Neural cell (in vitro differentiated cells): ENCODE results near the gene S100B. TPM values are rescaled to one million over a fixed set of nuclear protein-coding genes. Genes with fewer than 3 reads are reported as not detected.

Source experiments
- H2AFZ ChIP-seq: fragments of 200-600, 300-800 bp; sonication (generic), shearing (Covaris generic); 2 replicates; pipeline ENCODE4 v1.6.0; 2014; ENCODE audit warnings: low read depth, mild to moderate bottlenecking, antibody characterized with exemption, low read length, moderate library complexity
- H3F3A ChIP-seq: fragments of 200-600 bp; shearing (Covaris generic); 2 replicates; pipeline ENCODE4 v1.6.1; 2016; ENCODE audit warnings: mild to moderate bottlenecking, moderate library complexity, mixed read lengths, antibody characterized with exemption, low read length; ENCODE audit not compliant: insufficient read depth, poor library complexity, severe bottlenecking
- H3K27ac ChIP-seq: fragments of 200-600, 300-800 bp; sonication (generic), shearing (Covaris generic); 2 replicates; pipeline ENCODE4 v1.5.1; 2014; ENCODE audit warnings: mild to moderate bottlenecking, low read length, moderate library complexity
- H3K27me3 ChIP-seq: fragments of 300-800, 200-600 bp; sonication (generic), shearing (Covaris generic); 2 replicates; pipeline ENCODE4 v1.6.0; 2014; ENCODE audit warnings: mild to moderate bottlenecking, low read depth, low read length, moderate library complexity; ENCODE audit not compliant: insufficient read depth
- H3K36me3 ChIP-seq: fragments of 300-800, 200-600 bp; sonication (generic), shearing (Covaris generic); 2 replicates; pipeline ENCODE4 v1.5.1; 2014; ENCODE audit warnings: mild to moderate bottlenecking, antibody characterized with exemption, low read length, moderate library complexity; ENCODE audit not compliant: insufficient read depth
- H3K4me2 ChIP-seq: fragments of 300-800, 200-600 bp; sonication (generic), shearing (Covaris generic); 2 replicates; pipeline ENCODE4 v1.6.0; 2014; ENCODE audit warnings: mild to moderate bottlenecking, low read length
- H3K4me3 ChIP-seq: fragments of 300-800, 200-600 bp; sonication (generic), shearing (Covaris generic); 2 replicates; pipeline ENCODE4 v1.5.1; 2014; ENCODE audit warnings: mild to moderate bottlenecking, low read length, moderate library complexity
- H3K79me2 ChIP-seq: fragments of 200-600 bp; shearing (Covaris generic); replicated peaks from 2 replicates; pipeline ENCODE4 v1.6.0; 2014; ENCODE audit warnings: mild to moderate bottlenecking, low read length, moderate library complexity; ENCODE audit not compliant: insufficient read depth
- H3K9ac ChIP-seq: fragments of 300-800, 200-600 bp; sonication (generic), shearing (Covaris generic); 2 replicates; pipeline ENCODE4 v1.6.1; 2016; ENCODE audit warnings: mild to moderate bottlenecking, low read length, mixed read lengths
- H3K9me2 ChIP-seq: fragments of 200-600 bp; shearing (Covaris generic); 2 replicates; pipeline ENCODE4 v1.6.1; 2016; ENCODE audit warnings: mild to moderate bottlenecking, low read length, mixed read lengths; ENCODE audit not compliant: insufficient read depth
- H3K9me3 ChIP-seq: fragments of 200-600, 300-800 bp; sonication (generic), shearing (Covaris generic); 2 replicates; pipeline ENCODE4 v1.6.1; 2016; ENCODE audit warnings: mild to moderate bottlenecking, mixed run types, low read length, moderate library complexity, mixed read lengths
- H4K20me1 ChIP-seq: fragments of 200-600 bp; shearing (Covaris generic); 2 replicates; pipeline ENCODE4 v1.6.1; 2016; ENCODE audit warnings: mild to moderate bottlenecking, mixed run types; ENCODE audit not compliant: insufficient read depth
- EP300 ChIP-seq: fragments of 450-650 bp; conservative IDR thresholded peaks from 2 replicates; pipeline ENCODE4 v1.6.1; 2014; ENCODE audit warnings: antibody characterized with exemption, mild to moderate bottlenecking, moderate library complexity; ENCODE audit not compliant: poor library complexity, severe bottlenecking
- EZH2 ChIP-seq: fragments of 200-600, 300-800 bp; shearing (Covaris generic), sonication (generic); IDR thresholded peaks from 2 replicates; pipeline ENCODE4 v1.6.1; 2014; ENCODE audit warnings: antibody characterized with exemption, low read length, borderline replicate concordance, mild to moderate bottlenecking; ENCODE audit not compliant: insufficient read depth, poor library complexity, severe bottlenecking
- MXI1 ChIP-seq: fragments of 450-650 bp; conservative IDR thresholded peaks from 2 replicates; pipeline ENCODE4 v1.6.1; 2014; ENCODE audit warnings: antibody characterized with exemption, mild to moderate bottlenecking; ENCODE audit not compliant: poor library complexity, severe bottlenecking
- POLR2AphosphoS5 ChIP-seq: IDR thresholded peaks from 2 replicates; pipeline ENCODE4 v1.6.1; 2012
- RAD21 ChIP-seq: fragments of 450-650 bp; conservative IDR thresholded peaks from 2 replicates; pipeline ENCODE4 v1.6.1; 2014; ENCODE audit warnings: antibody characterized with exemption, mild to moderate bottlenecking, moderate library complexity
- SMC3 ChIP-seq: fragments of 450-650 bp; conservative IDR thresholded peaks from 2 replicates; pipeline ENCODE4 v1.6.1; 2014; ENCODE audit warnings: antibody characterized with exemption, mild to moderate bottlenecking, moderate library complexity; ENCODE audit not compliant: poor library complexity
- TAF1 ChIP-seq: IDR thresholded peaks from 2 replicates; pipeline ENCODE4 v1.6.1; 2012; ENCODE audit warnings: low read depth
- polyA plus RNA-seq: library from polyadenylated mRNA; depleted of rRNA; stranded (reverse); fragments of >200 nt; gene quantifications from 2 replicates; pipeline ENCODE4 v1.2.3, GENCODE V29; 2014
- TF ChIP-seq, protein P1 (sequence below): fragments of 450-650 bp; IDR thresholded peaks from 2 replicates; pipeline ENCODE4 v1.5.1; 2014; ENCODE audit warnings: antibody characterized with exemption, mild to moderate bottlenecking, moderate library complexity; ENCODE audit not compliant: poor library complexity, severe bottlenecking
- TF ChIP-seq, protein P2 (sequence below): IDR thresholded peaks from 2 replicates; pipeline ENCODE4 v1.6.1; 2012; ENCODE audit warnings: borderline replicate concordance

The S100B gene
- polyA plus RNA-seq, 1 donor from 2014 or later: 1.4 TPM

DNA sequence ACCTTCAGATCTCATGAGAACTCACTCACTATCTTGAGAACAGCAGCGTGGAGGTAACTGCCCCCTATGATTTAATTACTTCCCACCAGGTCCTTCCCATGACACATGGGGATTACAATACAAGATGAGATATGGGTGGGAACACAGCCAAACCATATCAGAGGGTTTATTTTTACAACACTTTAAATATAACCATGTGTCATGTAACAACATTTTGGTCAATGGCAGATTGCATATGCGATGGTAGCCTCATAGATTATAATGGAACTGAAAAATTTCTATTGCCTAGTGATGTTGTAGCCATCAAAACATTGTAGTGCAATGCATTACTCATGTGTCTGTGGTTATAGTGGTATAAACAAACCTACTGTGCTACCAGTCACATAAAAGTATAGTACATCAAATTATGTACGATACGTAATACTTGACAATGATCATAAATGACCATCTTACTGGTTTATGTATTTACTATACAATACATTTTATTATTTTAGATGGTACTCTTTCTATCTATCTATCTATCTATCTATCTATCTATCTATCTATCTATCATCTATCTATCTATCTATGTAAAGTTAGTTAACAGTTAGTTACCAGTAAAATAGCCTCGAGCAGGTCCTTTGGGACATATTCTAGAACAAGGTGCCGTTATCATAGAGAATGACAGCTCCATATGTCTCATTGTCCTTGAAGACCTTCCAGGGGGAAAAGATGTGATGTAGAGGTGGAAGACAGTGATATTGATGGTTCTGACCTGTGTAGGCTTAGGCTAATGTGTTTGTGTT is 12.6 kb upstream of the S100B start:
- Histone ChIP-seq H3K36me3 (no peaks in the 10 kb centered on the region), H3K9ac (no peak overlapping the region), H3K9me3 (no peaks in the 10 kb centered on the region), H3F3A (no peaks in the 10 kb centered on the region), H3K4me3 (no peak overlapping the region), H3K79me2 (no peaks in the 10 kb centered on the region), H2AFZ (no peak overlapping the region), H3K27me3 (no peaks in the 10 kb centered on the region), H3K9me2 (no peaks in the 10 kb centered on the region), H4K20me1 (no peaks in the 10 kb centered on the region), H3K4me2 (no peak overlapping the region), H3K27ac (no peak overlapping the region)
- TF ChIP-seq EP300 (no peak), TAF1 (no peak), MXI1 (no peak), EZH2 (no peak), SMC3 (no peak), POLR2AphosphoS5 (no peak), RAD21 (no peak)
- TF ChIP-seq, protein P1, sequence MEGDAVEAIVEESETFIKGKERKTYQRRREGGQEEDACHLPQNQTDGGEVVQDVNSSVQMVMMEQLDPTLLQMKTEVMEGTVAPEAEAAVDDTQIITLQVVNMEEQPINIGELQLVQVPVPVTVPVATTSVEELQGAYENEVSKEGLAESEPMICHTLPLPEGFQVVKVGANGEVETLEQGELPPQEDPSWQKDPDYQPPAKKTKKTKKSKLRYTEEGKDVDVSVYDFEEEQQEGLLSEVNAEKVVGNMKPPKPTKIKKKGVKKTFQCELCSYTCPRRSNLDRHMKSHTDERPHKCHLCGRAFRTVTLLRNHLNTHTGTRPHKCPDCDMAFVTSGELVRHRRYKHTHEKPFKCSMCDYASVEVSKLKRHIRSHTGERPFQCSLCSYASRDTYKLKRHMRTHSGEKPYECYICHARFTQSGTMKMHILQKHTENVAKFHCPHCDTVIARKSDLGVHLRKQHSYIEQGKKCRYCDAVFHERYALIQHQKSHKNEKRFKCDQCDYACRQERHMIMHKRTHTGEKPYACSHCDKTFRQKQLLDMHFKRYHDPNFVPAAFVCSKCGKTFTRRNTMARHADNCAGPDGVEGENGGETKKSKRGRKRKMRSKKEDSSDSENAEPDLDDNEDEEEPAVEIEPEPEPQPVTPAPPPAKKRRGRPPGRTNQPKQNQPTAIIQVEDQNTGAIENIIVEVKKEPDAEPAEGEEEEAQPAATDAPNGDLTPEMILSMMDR: no peak
- TF ChIP-seq, protein P2, sequence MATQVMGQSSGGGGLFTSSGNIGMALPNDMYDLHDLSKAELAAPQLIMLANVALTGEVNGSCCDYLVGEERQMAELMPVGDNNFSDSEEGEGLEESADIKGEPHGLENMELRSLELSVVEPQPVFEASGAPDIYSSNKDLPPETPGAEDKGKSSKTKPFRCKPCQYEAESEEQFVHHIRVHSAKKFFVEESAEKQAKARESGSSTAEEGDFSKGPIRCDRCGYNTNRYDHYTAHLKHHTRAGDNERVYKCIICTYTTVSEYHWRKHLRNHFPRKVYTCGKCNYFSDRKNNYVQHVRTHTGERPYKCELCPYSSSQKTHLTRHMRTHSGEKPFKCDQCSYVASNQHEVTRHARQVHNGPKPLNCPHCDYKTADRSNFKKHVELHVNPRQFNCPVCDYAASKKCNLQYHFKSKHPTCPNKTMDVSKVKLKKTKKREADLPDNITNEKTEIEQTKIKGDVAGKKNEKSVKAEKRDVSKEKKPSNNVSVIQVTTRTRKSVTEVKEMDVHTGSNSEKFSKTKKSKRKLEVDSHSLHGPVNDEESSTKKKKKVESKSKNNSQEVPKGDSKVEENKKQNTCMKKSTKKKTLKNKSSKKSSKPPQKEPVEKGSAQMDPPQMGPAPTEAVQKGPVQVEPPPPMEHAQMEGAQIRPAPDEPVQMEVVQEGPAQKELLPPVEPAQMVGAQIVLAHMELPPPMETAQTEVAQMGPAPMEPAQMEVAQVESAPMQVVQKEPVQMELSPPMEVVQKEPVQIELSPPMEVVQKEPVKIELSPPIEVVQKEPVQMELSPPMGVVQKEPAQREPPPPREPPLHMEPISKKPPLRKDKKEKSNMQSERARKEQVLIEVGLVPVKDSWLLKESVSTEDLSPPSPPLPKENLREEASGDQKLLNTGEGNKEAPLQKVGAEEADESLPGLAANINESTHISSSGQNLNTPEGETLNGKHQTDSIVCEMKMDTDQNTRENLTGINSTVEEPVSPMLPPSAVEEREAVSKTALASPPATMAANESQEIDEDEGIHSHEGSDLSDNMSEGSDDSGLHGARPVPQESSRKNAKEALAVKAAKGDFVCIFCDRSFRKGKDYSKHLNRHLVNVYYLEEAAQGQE: no peak

DNA sequence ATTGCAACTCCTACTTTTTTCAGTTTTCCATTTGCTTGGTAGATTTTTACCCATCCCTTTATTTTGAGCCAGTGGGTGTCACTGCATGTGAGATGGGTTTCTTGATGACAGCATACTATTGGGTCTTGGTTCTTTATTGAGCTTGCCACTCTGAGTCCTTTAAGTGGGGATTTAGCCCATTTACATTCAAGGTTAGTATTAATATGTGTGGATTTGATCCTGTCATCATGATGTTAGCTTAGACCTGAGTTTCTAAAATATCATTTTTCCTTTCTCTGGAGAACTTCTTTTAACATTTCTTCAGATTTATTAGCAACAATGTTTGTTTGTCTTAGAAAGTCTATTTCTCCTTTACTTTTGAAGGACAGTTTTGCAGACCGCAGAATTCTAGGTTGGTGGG is 11.8 kb upstream of the S100B start:
- no peaks in the 10 kb centered on the region for H3F3A ChIP-seq
- no peak overlapping the region for H2AFZ ChIP-seq
- no peak overlapping the region for H3K4me2 ChIP-seq
- no peaks in the 10 kb centered on the region for H3K9me3 ChIP-seq
- H3K9me2 ChIP-seq: no peaks in the 10 kb centered on the region
- H3K79me2 ChIP-seq: no peaks in the 10 kb centered on the region
- H3K9ac ChIP-seq: no peak overlapping the region
- no peaks in the 10 kb centered on the region for H3K36me3 ChIP-seq
- no peaks in the 10 kb centered on the region for H3K27me3 ChIP-seq
- H4K20me1 ChIP-seq: no peaks in the 10 kb centered on the region
- TF ChIP-seq, protein P2: no peak
- no peak for TF ChIP-seq SMC3
- TF ChIP-seq RAD21: no peak
- no peak for TF ChIP-seq EP300
- no peak for TF ChIP-seq POLR2AphosphoS5
- TF ChIP-seq, protein P1: no peak
- no peak for TF ChIP-seq EZH2
- no peak for TF ChIP-seq TAF1
- no peak for TF ChIP-seq MXI1
- no peak overlapping the region for H3K4me3 ChIP-seq
- H3K27ac ChIP-seq: no peak overlapping the region
